GM21390 (cell line): ENCODE results near the gene GNB5.

ENCODE experiments used
- ATAC-seq: cut with Tn5 transposase; IDR thresholded peaks from one replicate; pipeline ENCODE4 v1.9.1; 2021; ENCODE audit not compliant: unreplicated experiment

GNB5 gene

GRCh38 chr15:52207191-52207590 lies 16.0 kb upstream of the GNB5 start:
- ATAC-seq = no peak

GRCh38 chr15:52206446-52206845 lies 15.3 kb upstream of the GNB5 start:
- no peak for ATAC-seq

- no peak for ATAC-seq
These were observed 13.5 kb upstream of the GNB5 start for GRCh38 chr15:52204657-52205056.

- ATAC-seq = no peak
These were observed 9.7 kb upstream of the GNB5 start for GRCh38 chr15:52200831-52201365.

GRCh38 chr15:52199271-52199670 lies 8.1 kb upstream of the GNB5 start:
- ATAC-seq = no peak

- ATAC-seq = no peak
These were observed 5.7 kb upstream of the GNB5 start for GRCh38 chr15:52196891-52197290.

- ATAC-seq = no peak
These were observed 2.6 kb upstream of the GNB5 start for GRCh38 chr15:52193791-52194190.

- ATAC-seq = no peak
These were observed 2.1 kb upstream of the GNB5 start for GRCh38 chr15:52193321-52193720.

GRCh38 chr15:52186651-52187486 lies 4.3 kb downstream of the GNB5 start:
- no peak for ATAC-seq

GRCh38 chr15:52185151-52185561 lies 6.0 kb downstream of the GNB5 start:
- no peak for ATAC-seq

- no peak for ATAC-seq
These were observed 6.5 kb downstream of the GNB5 start for GRCh38 chr15:52184721-52185120.

GRCh38 chr15:52183562-52184173 lies 7.5 kb downstream of the GNB5 start:
- no peak for ATAC-seq

- ATAC-seq = no peak
These were observed 9.0 kb downstream of the GNB5 start for GRCh38 chr15:52181938-52182780.

- ATAC-seq = no peak
These were observed 10.2 kb downstream of the GNB5 start for GRCh38 chr15:52180851-52181450.

- ATAC-seq = peak; percentile 31
These were observed 10.9 kb downstream of the GNB5 start for GRCh38 chr15:52180196-52180835.

- ATAC-seq = peak; percentile 89
These were observed 11.7 kb downstream of the GNB5 start for GRCh38 chr15:52179278-52180195.

GRCh38 chr15:52178765-52179164 lies 12.4 kb downstream of the GNB5 start:
- ATAC-seq = no peak

GRCh38 chr15:52172869-52173268 lies 18.3 kb downstream of the GNB5 start:
- no peak for ATAC-seq

GRCh38 chr15:52171807-52172206 lies 19.4 kb downstream of the GNB5 start:
- no peak for ATAC-seq
